GM12801 (cell line): Measurements from ENCODE around the gene FMNL2.

ENCODE experiments used
- TF ChIP-seq, protein P1 (sequence below): IDR thresholded peaks from one replicate; pipeline ENCODE4 v1.5.1; 2011; ENCODE audit warnings: control low read depth; ENCODE audit not compliant: insufficient read length; ENCODE audit errors: extremely low read depth

Gene FMNL2

DNA sequence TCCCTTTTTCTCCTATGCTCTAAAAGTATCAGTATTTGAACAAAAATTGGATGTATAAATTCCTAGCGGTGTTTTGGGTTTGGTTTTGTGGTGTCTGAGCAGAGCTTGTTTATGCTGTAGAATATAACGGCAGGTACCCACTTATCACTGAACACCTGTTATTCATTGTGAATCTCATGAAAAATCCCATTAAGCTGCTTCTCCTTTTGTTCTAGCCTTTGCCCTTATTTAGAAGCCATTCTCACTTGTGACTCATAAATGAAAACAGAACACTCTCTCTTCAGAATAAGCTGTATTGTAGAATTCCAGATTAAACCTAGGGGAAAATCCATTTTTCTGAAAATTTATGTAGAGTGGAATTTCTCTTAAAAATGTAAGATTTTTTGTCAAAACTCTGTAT lies 278.3 kb downstream of the FMNL2 start:
- TF ChIP-seq, protein P1, sequence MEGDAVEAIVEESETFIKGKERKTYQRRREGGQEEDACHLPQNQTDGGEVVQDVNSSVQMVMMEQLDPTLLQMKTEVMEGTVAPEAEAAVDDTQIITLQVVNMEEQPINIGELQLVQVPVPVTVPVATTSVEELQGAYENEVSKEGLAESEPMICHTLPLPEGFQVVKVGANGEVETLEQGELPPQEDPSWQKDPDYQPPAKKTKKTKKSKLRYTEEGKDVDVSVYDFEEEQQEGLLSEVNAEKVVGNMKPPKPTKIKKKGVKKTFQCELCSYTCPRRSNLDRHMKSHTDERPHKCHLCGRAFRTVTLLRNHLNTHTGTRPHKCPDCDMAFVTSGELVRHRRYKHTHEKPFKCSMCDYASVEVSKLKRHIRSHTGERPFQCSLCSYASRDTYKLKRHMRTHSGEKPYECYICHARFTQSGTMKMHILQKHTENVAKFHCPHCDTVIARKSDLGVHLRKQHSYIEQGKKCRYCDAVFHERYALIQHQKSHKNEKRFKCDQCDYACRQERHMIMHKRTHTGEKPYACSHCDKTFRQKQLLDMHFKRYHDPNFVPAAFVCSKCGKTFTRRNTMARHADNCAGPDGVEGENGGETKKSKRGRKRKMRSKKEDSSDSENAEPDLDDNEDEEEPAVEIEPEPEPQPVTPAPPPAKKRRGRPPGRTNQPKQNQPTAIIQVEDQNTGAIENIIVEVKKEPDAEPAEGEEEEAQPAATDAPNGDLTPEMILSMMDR, result no peak

DNA sequence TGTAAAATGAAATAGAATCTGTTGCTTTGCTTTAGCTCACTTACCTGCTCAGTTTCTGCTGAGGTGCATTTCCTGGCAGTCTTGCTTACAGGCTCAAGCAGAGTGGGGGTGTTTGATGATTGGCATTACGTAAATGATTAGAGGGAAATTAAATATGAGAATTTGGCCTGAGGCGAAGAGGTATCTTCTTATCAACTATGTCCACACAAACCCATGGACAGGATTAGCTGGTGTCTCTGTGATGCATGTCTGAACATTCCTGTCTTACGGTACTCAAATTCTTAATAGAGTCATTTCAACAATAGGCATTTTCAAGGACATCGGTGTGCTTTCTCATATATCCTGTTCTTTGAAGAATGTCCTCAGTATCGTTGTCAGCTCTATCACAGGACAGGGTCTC lies 280.2 kb downstream of the FMNL2 start:
- TF ChIP-seq, protein P1, result no peak

DNA sequence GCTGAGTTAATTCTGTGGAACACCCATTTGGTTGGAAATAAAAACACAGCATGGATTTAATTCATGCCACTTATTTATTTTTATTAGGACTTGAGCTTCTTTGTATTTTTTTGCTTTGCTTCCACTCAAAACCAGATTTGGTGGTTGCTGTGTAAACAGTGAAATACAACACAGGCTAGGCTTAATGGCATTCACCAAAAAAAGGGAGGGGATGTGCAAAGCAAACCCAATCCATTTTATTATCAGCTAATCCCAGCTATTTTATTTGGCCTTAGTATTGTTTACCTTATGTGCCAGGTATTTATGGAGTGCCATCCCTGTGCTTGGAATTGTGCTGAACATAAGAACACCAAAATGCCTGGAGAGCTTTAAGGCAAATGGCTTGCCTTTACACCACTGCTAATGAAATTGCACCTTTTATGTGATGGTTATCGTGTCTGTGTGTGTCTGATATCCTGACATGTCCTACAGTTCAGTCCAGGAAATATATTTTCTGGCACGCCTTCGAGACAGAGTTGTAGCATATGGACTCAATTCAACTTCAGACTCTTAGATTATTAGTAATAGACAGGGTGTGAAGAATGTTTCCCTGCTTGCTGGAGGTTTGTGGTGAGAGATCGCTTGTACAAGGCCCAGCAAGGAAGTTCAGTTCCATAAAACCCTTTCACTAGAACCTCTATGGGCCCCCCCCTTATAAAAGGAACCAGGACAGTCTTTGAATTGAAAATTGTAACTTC lies 282.6 kb downstream of the FMNL2 start:
- TF ChIP-seq, protein P1, result no peak

DNA sequence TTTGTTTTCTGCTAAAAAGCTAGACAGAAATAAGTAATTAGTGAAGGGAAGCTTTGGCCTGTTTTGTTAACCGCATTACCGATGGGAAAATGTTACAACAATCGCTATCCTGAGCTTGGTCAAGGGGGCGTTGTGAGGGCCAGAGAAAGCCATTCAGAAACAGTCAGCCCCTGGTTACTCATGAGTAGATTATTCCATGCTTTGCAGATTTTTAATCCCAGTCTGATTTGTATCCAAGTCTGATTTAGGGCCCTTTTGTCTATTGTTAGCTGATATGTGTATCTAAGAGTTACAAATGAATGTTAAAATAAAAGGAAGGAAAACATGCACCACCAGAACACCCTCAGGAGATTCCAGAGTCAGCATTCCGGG lies 283.2 kb downstream of the FMNL2 start:
- TF ChIP-seq, protein P1, result no peak

DNA sequence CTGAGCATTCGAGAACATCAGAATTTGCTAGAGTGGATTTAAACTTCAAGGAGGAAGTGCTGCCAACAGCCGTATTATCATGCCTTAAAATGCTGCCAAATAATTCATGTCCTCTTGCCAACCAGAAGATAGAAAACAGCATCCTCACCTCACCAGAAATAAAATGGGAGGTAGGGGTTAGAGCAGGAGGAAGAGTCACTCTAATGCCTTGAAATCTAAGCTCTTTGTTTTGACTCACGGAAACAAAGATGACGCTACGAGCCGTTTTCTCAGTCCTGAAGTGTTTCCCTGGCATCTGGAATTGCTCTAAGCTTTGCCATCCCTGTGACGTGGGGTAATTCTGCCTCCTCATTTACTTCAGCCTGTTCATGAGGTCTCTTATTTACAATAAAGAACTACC lies 285.2 kb downstream of the FMNL2 start:
- TF ChIP-seq, protein P1, result no peak

DNA sequence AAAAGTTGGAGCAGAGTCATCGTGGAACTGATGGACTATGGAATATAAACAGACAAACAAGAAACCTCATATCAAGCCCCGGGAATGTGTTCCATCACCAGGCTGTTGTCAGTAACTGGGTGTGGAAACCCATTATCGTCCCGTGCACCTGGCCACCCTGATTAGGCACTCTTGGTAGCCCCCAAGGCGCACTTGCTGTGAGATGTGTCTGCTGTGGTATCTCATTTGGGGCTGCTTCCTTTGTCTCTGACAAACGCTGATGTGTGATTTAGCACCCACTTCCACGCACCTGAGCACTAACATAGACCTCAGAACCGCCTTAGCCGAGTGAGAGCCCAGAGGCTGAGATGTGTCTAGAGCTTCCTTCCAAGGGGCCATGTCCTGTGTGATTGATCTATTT lies 286.0 kb downstream of the FMNL2 start:
- TF ChIP-seq, protein P1, result no peak

DNA sequence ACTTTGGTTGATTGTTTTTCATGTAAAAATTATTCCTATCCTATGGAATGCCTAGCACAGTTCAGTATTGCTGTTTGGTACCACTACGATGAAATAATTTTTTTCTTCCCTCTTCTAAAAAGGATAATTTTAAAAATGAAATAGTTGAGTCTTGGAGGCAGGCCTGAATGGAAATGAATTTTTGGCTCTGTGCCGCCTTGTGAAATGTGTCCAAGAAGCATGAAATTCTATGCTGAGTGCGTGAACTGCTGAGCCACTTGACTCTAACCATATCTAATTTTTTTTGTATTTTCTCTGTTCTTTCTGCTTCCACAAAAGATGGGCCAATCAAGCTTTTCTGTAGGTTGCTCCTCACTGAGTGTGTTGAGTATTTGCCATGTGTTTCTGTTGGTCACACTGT lies 287.2 kb downstream of the FMNL2 start:
- TF ChIP-seq, protein P1, result no peak
